Stimulated activated CD8-positive, alpha-beta memory T cell treated with anti-CD3 and anti-CD28 coated beads, Interleukin-12 subunit alpha, Interleukin-12 subunit beta, amount 100 ng/mL, for 24 hours (primary cell): Measurements from ENCODE around the gene LAMA2.

ENCODE experiments used
- DNase-seq: peaks from one replicate; pipeline ENCODE4 v3.0.0-alpha.2; 2020; ENCODE audit errors: extremely low read depth

The LAMA2 gene

GRCh38 chr6:129215246-129215645, 332.3 kb downstream of the LAMA2 start:
- no peak for DNase-seq

GRCh38 chr6:129215916-129216520, 333.1 kb downstream of the LAMA2 start:
- no peak for DNase-seq

GRCh38 chr6:129217701-129218100, 334.8 kb downstream of the LAMA2 start:
- DNase-seq: no peak

GRCh38 chr6:129233458-129234134, 350.7 kb downstream of the LAMA2 start:
- DNase-seq: no peak

- DNase-seq: no peak
Measured at GRCh38 chr6:129235167-129236000, 352.4 kb downstream of the LAMA2 start.

GRCh38 chr6:129236001-129236517, 353.1 kb downstream of the LAMA2 start:
- no peak for DNase-seq

- DNase-seq: no peak
Measured at GRCh38 chr6:129238991-129239390, 356.1 kb downstream of the LAMA2 start.

GRCh38 chr6:129239825-129240491, 357.0 kb downstream of the LAMA2 start:
- DNase-seq: no peak

- DNase-seq: no peak
Measured at GRCh38 chr6:129240492-129240853, 357.5 kb downstream of the LAMA2 start.

GRCh38 chr6:129242546-129242945, 359.6 kb downstream of the LAMA2 start:
- DNase-seq: no peak

GRCh38 chr6:129243377-129243776, 360.4 kb downstream of the LAMA2 start:
- no peak for DNase-seq

- no peak for DNase-seq
Measured at GRCh38 chr6:129248946-129249345, 366.0 kb downstream of the LAMA2 start.

GRCh38 chr6:129251669-129252376, 368.9 kb downstream of the LAMA2 start:
- DNase-seq: no peak

- DNase-seq: no peak
Measured at GRCh38 chr6:129252377-129253071, 369.6 kb downstream of the LAMA2 start.

GRCh38 chr6:129253242-129253641, 370.3 kb downstream of the LAMA2 start:
- DNase-seq: no peak

GRCh38 chr6:129253727-129254126, 370.8 kb downstream of the LAMA2 start:
- DNase-seq: no peak

- DNase-seq: no peak
Measured at GRCh38 chr6:129257196-129257595, 374.3 kb downstream of the LAMA2 start.

- DNase-seq: no peak
Measured at GRCh38 chr6:129262661-129263060, 379.7 kb downstream of the LAMA2 start.

GRCh38 chr6:129263176-129263575, 380.2 kb downstream of the LAMA2 start:
- DNase-seq: no peak

- DNase-seq: no peak
Measured at GRCh38 chr6:129264480-129265045, 381.6 kb downstream of the LAMA2 start.
